ENCODE measurements around the gene PTPN23. TPM values are rescaled to one million over a fixed set of nuclear protein-coding genes. Genes with fewer than 3 reads are reported as not detected.

Gene PTPN23
- total and polyA plus RNA-seq, 9 of the 15 experiments (the other 6 are each of a cell fraction or from before 2014, with no cell fraction given), result 0.41 to 58.7 (median 7.2) TPM

GRCh38 chr3:47380601-47381316 lies at the start of gene PTPN23 (continued):
- TF ChIP-seq REST (IDR thresholded peaks at IDR 0.05; ENCODE audit: borderline replicate concordance), result peak; percentile 60; the same call in 1 of the 2 replicates
- TF ChIP-seq REST (CRISPR knock-in tag; IDR thresholded peaks at IDR 0.05; ENCODE audit: low read depth), result peak; percentile 74; the same call in 1 of the 2 replicates
- peak; percentile 64 for TF ChIP-seq E2F4 (CRISPR knock-in tag; IDR thresholded peaks at IDR 0.05; ENCODE audit: low read depth)
- peak; percentile 90 for TF ChIP-seq ZBTB40 (IDR thresholded peaks at IDR 0.05)
- no peak for TF ChIP-seq ZBTB40 (CRISPR knock-in tag; IDR thresholded peaks at IDR 0.05)
- peak; percentile 98 for TF ChIP-seq BHLHE40 (IDR thresholded peaks at IDR 0.05; ENCODE audit: low read length)
- TF ChIP-seq HSF4 (CRISPR knock-in tag; IDR thresholded peaks at IDR 0.05; ENCODE audit: borderline replicate concordance), result no peak
- TF ChIP-seq NR2F6 (CRISPR knock-in tag; IDR thresholded peaks at IDR 0.05), result no peak
